Measurements from ENCODE around the gene OPCML.

- TF ChIP-seq POLR2A (IDR thresholded peaks at IDR 0.05) = no peak
- no peak for TF ChIP-seq CTCF (IDR thresholded peaks at IDR 0.05)
Measured at GRCh38 chr11:133224271-133224670, 308.0 kb downstream of the OPCML start.

Data from suprapubic skin (tissue), 3 donors.